GM18499 (cell line): Measurements from ENCODE around the gene LSAMP.

Source experiments
- ATAC-seq: cut with Tn5 transposase; IDR thresholded peaks from one replicate; pipeline ENCODE4 v1.9.1; 2021; ENCODE audit warnings: moderate number of reproducible peaks; ENCODE audit not compliant: insufficient read depth, unreplicated experiment

LSAMP gene

GRCh38 chr3:116445311-116445841 lies at the start of gene LSAMP:
LSAMP (minus strand) TSS chr3:116445487.
- ATAC-seq, result no peak

- ATAC-seq, result no peak
Observed at GRCh38 chr3:116492379-116492778, 47.1 kb upstream of the LSAMP start.

- ATAC-seq, result no peak
Observed at GRCh38 chr3:116483135-116483534, 37.8 kb upstream of the LSAMP start.

- no peak for ATAC-seq
Observed at GRCh38 chr3:116476691-116477090, 31.4 kb upstream of the LSAMP start.

GRCh38 chr3:116474801-116475200 lies 29.5 kb upstream of the LSAMP start:
- no peak for ATAC-seq

- ATAC-seq, result no peak
Observed at GRCh38 chr3:116474032-116474780, 28.9 kb upstream of the LSAMP start.

GRCh38 chr3:116473602-116474001 lies 28.3 kb upstream of the LSAMP start:
- no peak for ATAC-seq

GRCh38 chr3:116470605-116471197 lies 25.4 kb upstream of the LSAMP start:
- ATAC-seq, result no peak

GRCh38 chr3:116469546-116469945 lies 24.3 kb upstream of the LSAMP start:
- ATAC-seq, result no peak

GRCh38 chr3:116464276-116464798 lies 19.1 kb upstream of the LSAMP start:
- ATAC-seq, result no peak

GRCh38 chr3:116453666-116454346 lies 8.5 kb upstream of the LSAMP start:
- ATAC-seq, result no peak

GRCh38 chr3:116449546-116450350 lies 4.5 kb upstream of the LSAMP start:
- ATAC-seq, result no peak

GRCh38 chr3:116445990-116446389 lies 703 bp upstream of the LSAMP start:
- ATAC-seq, result no peak

GRCh38 chr3:116444819-116445310 lies 422 bp downstream of the LSAMP start:
- no peak for ATAC-seq

- no peak for ATAC-seq
Observed at GRCh38 chr3:116444115-116444747, 1.1 kb downstream of the LSAMP start.

GRCh38 chr3:116443191-116443661 lies 2.1 kb downstream of the LSAMP start:
- no peak for ATAC-seq

GRCh38 chr3:116442331-116443021 lies 2.8 kb downstream of the LSAMP start:
- no peak for ATAC-seq

- ATAC-seq, result no peak
Observed at GRCh38 chr3:116441652-116442051, 3.6 kb downstream of the LSAMP start.

GRCh38 chr3:116440196-116440595 lies 5.1 kb downstream of the LSAMP start:
- no peak for ATAC-seq
